ENCODE results near the gene ZFAND2A.

GRCh38 chr7:1127001-1127400 lies 33.0 kb downstream of the ZFAND2A start:
- no peak for TF ChIP-seq EZH2 (IDR thresholded peaks at IDR 0.05; ENCODE audit: insufficient read depth, poor library complexity, severe bottlenecking)
- no peak for TF ChIP-seq EZH2phosphoT487 (IDR thresholded peaks at IDR 0.05; ENCODE audit: insufficient read depth, low read depth)
